Smooth muscle cell (in vitro differentiated cells): ENCODE data around the gene ATP13A1. TPM values are rescaled to one million over a fixed set of nuclear protein-coding genes. Genes with fewer than 3 reads are reported as not detected.

Experiments
- DNase-seq: peaks from one replicate; lab custom pipeline; 2025; ENCODE audit not compliant: unreplicated experiment; lab: John Stamatoyannopoulos, UW
- H2AFZ ChIP-seq: fragments of 200-600 bp; sonication (generic); 2 replicates; pipeline ENCODE4 v1.6.0; 2016; ENCODE audit warnings: antibody characterized with exemption, low read depth, mild to moderate bottlenecking
- H3F3A ChIP-seq: fragments of 200-600 bp; sonication (generic); 2 replicates; pipeline ENCODE4 v1.6.0; 2017; ENCODE audit warnings: antibody characterized with exemption, low read depth
- H3K27ac ChIP-seq: fragments of 200-600 bp; sonication (generic); 2 replicates; pipeline ENCODE4 v1.5.1; 2016; ENCODE audit warnings: low read depth, mild to moderate bottlenecking
- H3K27me3 ChIP-seq: fragments of 200-600 bp; sonication (generic); 2 replicates; pipeline ENCODE4 v1.6.1; 2016; ENCODE audit warnings: low read depth, mild to moderate bottlenecking
- H3K36me3 ChIP-seq: fragments of 200-600 bp; sonication (generic); 2 replicates; pipeline ENCODE4 v1.5.1; 2016; ENCODE audit warnings: low read depth
- H3K4me1 ChIP-seq: fragments of 200-600 bp; sonication (generic); 2 replicates; pipeline ENCODE4 v1.5.1; 2016; ENCODE audit warnings: low read depth
- H3K4me2 ChIP-seq: fragments of 200-600 bp; sonication (generic); 2 replicates; pipeline ENCODE4 v1.6.0; 2016; ENCODE audit warnings: mild to moderate bottlenecking
- H3K4me3 ChIP-seq: fragments of 200-600 bp; sonication (generic); 2 replicates; pipeline ENCODE4 v1.5.1; 2016; ENCODE audit warnings: mild to moderate bottlenecking
- H3K79me2 ChIP-seq: fragments of 200-600 bp; sonication (generic); 2 replicates; pipeline ENCODE4 v1.6.0; 2016; ENCODE audit warnings: low read depth, mild to moderate bottlenecking
- H3K9ac ChIP-seq: fragments of 200-600 bp; sonication (generic); 2 replicates; pipeline ENCODE4 v1.6.0; 2016; ENCODE audit warnings: low read depth
- H3K9me3 ChIP-seq: fragments of 200-600 bp; sonication (generic); replicated peaks from 2 replicates; pipeline ENCODE4 v1.5.1; 2016; ENCODE audit warnings: low read depth
- H4K20me1 ChIP-seq: fragments of 200-600 bp; sonication (generic); 2 replicates; pipeline ENCODE4 v1.6.0; 2016; ENCODE audit warnings: low read depth
- CTCF ChIP-seq: fragments of 200-600 bp; sonication (generic); IDR thresholded peaks from 2 replicates; pipeline ENCODE4 v1.5.1; 2017; ENCODE audit warnings: borderline replicate concordance, mild to moderate bottlenecking, antibody characterized with exemption; ENCODE audit not compliant: insufficient read depth, poor library complexity, severe bottlenecking
- WGBS: methylation state at CpG from one replicate; pipeline ENCODE4 v1.1.7; 2016; ENCODE audit warnings: low lambda C conversion rate; 5-methylcytosine and 5-hydroxymethylcytosine counted together
- polyA plus RNA-seq: library from polyadenylated mRNA; unstranded; fragments of >200 nt; fragmentation: Nextera tagmentation; extraction: Ambion mirVana; gene quantifications from 2 replicates; pipeline ENCODE4 v1.2.1, GENCODE V29; 2016
- total RNA-seq: library from RNA; depleted of rRNA; stranded (reverse); fragments of >200 nt; gene quantifications from 2 replicates; pipeline ENCODE4 v1.2.3, GENCODE V29; 2014

The ATP13A1 gene
- total and polyA plus RNA-seq, 2 experiments from 2014 or later: 48.1 to 51.4 TPM

GRCh38 chr19:19627621-19628500 is 35.6 kb downstream of the ATP13A1 start, which contains the start of gene LPAR2:
LPAR2 (minus strand) TSS chr19:19628220; CDS start chr19:19627275, 945 bp downstream.
- WGBS: 4% methylated on average over 19 of the region's 87 CpGs
- peak within 1 kb of the TSS; percentile 84 for H3K4me2 ChIP-seq
- DNase-seq: no peak

GRCh38 chr19:19626516-19627472 is 36.7 kb downstream of the ATP13A1 start:
- H3K36me3 ChIP-seq: no peaks in the 10 kb centered on the region
- DNase-seq: no peak
- no peaks in the 10 kb centered on the region for H3F3A ChIP-seq
- no peak for TF ChIP-seq CTCF
- H3K4me1 ChIP-seq: no peaks in the 10 kb centered on the region
- no peaks in the 10 kb centered on the region for H4K20me1 ChIP-seq
- no peaks in the 10 kb centered on the region for H3K9me3 ChIP-seq
- 94% methylated on average over 43 of the region's 48 CpGs for WGBS
- H3K27ac ChIP-seq: no peak overlapping the region
- peak overlapping the region; percentile 84 for H3K4me2 ChIP-seq
- no peak overlapping the region for H3K9ac ChIP-seq
- no peaks in the 10 kb centered on the region for H3K27me3 ChIP-seq
- H3K4me3 ChIP-seq: peak overlapping the region; percentile 55
- H2AFZ ChIP-seq: no peak overlapping the region
- H3K79me2 ChIP-seq: no peaks in the 10 kb centered on the region

More at GRCh38 chr19:19627621-19628500, 35.6 kb downstream of the ATP13A1 start, which contains the start of gene LPAR2:
- H2AFZ ChIP-seq: peak within 1 kb of the TSS; percentile 66
- H3F3A ChIP-seq: no peaks in the 10 kb centered on the region
- H3K27ac ChIP-seq: no peak within 1 kb of the TSS
- H4K20me1 ChIP-seq: no peaks in the 10 kb centered on the region
- TF ChIP-seq CTCF: no peak
- peak within 1 kb of the TSS; percentile 44 for H3K9ac ChIP-seq
- H3K79me2 ChIP-seq: no peaks in the 10 kb centered on the region
- no peaks in the 10 kb centered on the region for H3K36me3 ChIP-seq
- H3K4me1 ChIP-seq: no peaks in the 10 kb centered on the region
- H3K4me3 ChIP-seq: peak within 1 kb of the TSS; percentile 55
- no peaks in the 10 kb centered on the region for H3K27me3 ChIP-seq
- H3K9me3 ChIP-seq: no peaks in the 10 kb centered on the region

- TF ChIP-seq CTCF: no peak
- Histone ChIP-seq H3K79me2 (no peaks in the 10 kb centered on the region), H3K4me1 (no peaks in the 10 kb centered on the region), H3K36me3 (no peaks in the 10 kb centered on the region), H2AFZ (no peak overlapping the region), H3K27ac (no peak overlapping the region), H4K20me1 (no peaks in the 10 kb centered on the region), H3K9ac (no peak overlapping the region), H3K4me2 (no peak overlapping the region), H3F3A (no peaks in the 10 kb centered on the region), H3K27me3 (no peaks in the 10 kb centered on the region), H3K4me3 (no peak overlapping the region), H3K9me3 (no peaks in the 10 kb centered on the region)
- DNase-seq: no peak
- 96% methylated on average over 19 of the region's 19 CpGs for WGBS
These were observed 39.4 kb downstream of the ATP13A1 start for GRCh38 chr19:19624032-19624570.
